HCT116 (cell line): ENCODE results near the gene TMEM91.

ENCODE experiments used
- EZH2 ChIP-seq: fragments of 200-600 bp; sonication (generic); IDR thresholded peaks from 2 replicates; pipeline ENCODE4 v1.6.1; 2017; ENCODE audit warnings: antibody characterized with exemption, mixed run types
- EZH2phosphoT487 ChIP-seq: fragments of 200-600 bp; IDR thresholded peaks from 2 replicates; pipeline ENCODE4 v1.6.1; 2018; ENCODE audit warnings: antibody characterized with exemption, borderline replicate concordance
- POLR2AphosphoS5 ChIP-seq: IDR thresholded peaks from 2 replicates; pipeline ENCODE4 v1.6.1; 2011; ENCODE audit warnings: mild to moderate bottlenecking, low read depth, low read length, moderate library complexity
- SIN3A ChIP-seq: IDR thresholded peaks from 2 replicates; pipeline ENCODE4 v1.6.1; 2012; ENCODE audit warnings: low read depth
- TCF7L2 ChIP-seq: IDR thresholded peaks from 2 replicates; pipeline ENCODE4 v1.7.0; 2011; ENCODE audit warnings: borderline replicate concordance, inconsistent platforms; ENCODE audit not compliant: insufficient read depth, insufficient read length; ENCODE audit errors: extremely low read depth
- TF ChIP-seq, protein P1 (sequence below), 3 experiments: fragments of 200-600 bp in 1 of 3; sonication (generic) in 1 of 3; IDR thresholded peaks in 2 of 3; conservative IDR thresholded peaks in 1 of 3; 2 replicates each; pipeline ENCODE4 v1.5.1; 2012 to 2017; ENCODE audit warnings: low read depth in 2 of 3, low read length in 2 of 3, antibody characterized with exemption in 1 of 3, borderline replicate concordance in 1 of 3, control low read depth in 1 of 3, mild to moderate bottlenecking in 1 of 3, mixed read lengths in 1 of 3, mixed run types in 1 of 3, moderate library complexity in 1 of 3; ENCODE audit not compliant: insufficient read depth in 1 of 3
- TF ChIP-seq, protein P2 (sequence below): IDR thresholded peaks from 2 replicates; pipeline ENCODE4 v1.6.1; 2012

DNA sequence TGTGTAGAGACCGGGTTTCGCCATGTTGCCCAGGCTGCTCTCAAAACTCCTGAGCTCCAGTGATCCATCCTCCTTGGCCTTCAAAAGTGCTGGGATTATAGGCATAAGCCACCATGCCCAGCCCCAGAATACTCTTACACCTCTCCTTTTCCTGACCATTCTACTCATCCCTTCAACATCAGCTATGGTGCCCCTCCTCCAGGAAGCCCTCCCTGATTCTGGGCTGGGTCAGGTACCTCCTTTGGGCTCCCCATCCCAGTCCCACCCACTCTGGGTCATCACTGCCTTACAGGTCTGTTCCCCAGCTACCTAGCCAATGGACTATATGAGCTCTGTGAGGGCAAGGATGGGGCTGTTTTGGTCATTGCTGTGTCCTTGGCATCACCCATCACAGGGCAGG, 32.2 kb upstream of the TMEM91 start:
- no peak for TF ChIP-seq TCF7L2
- TF ChIP-seq POLR2AphosphoS5, result no peak
- TF ChIP-seq, protein P1, sequence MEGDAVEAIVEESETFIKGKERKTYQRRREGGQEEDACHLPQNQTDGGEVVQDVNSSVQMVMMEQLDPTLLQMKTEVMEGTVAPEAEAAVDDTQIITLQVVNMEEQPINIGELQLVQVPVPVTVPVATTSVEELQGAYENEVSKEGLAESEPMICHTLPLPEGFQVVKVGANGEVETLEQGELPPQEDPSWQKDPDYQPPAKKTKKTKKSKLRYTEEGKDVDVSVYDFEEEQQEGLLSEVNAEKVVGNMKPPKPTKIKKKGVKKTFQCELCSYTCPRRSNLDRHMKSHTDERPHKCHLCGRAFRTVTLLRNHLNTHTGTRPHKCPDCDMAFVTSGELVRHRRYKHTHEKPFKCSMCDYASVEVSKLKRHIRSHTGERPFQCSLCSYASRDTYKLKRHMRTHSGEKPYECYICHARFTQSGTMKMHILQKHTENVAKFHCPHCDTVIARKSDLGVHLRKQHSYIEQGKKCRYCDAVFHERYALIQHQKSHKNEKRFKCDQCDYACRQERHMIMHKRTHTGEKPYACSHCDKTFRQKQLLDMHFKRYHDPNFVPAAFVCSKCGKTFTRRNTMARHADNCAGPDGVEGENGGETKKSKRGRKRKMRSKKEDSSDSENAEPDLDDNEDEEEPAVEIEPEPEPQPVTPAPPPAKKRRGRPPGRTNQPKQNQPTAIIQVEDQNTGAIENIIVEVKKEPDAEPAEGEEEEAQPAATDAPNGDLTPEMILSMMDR (IDR thresholded peaks at IDR 0.05 in 2 of 3, conservative IDR thresholded peaks at IDR 0.05 in 1 of 3; ENCODE audit: borderline replicate concordance in 1 of 3, insufficient read depth in 1 of 3, low read depth in 2 of 3, low read length in 2 of 3), result no peak
- no peak for TF ChIP-seq EZH2
- TF ChIP-seq, protein P2, sequence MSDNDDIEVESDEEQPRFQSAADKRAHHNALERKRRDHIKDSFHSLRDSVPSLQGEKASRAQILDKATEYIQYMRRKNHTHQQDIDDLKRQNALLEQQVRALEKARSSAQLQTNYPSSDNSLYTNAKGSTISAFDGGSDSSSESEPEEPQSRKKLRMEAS, result no peak
- TF ChIP-seq SIN3A, result no peak
- no peak for TF ChIP-seq EZH2phosphoT487
